WTC11 (cell line): Measurements from ENCODE around the gene LEUTX. TPM values are rescaled to one million over a fixed set of nuclear protein-coding genes. Genes with fewer than 3 reads are reported as not detected.
"Not testable (repeated sequence)": the region's sequence is repeated elsewhere in the genome, so short reads cannot be mapped to it uniquely, and the experiment has no call there.

ENCODE experiments used
- ATAC-seq: fragments of 200-7000 bp; cut with Tn5 transposase; 2 replicates; pipeline ENCODE4 v1.10.0; 2021; ENCODE audit warnings: mild to moderate bottlenecking, moderate library complexity
- CTCF ChIA-PET: fragments of 300-600 bp; sonication (Branson Sonifier 250); formaldehyde crosslinking; loops from one replicate; lab custom pipeline; 2021; ENCODE audit warnings: antibody characterized with exemption; lab: Charles Lee
- POLR2A ChIA-PET: fragments of 350-600 bp; sonication (Branson Sonifier 250); formaldehyde crosslinking; loops from one replicate; lab custom pipeline; 2021; ENCODE audit warnings: antibody characterized with exemption; lab: Charles Lee
- DNase-seq: peaks from one replicate; pipeline ENCODE4 v3.0.0; 2021; ENCODE audit warnings: low spot score
- H3K27ac Mint-ChIP-seq: 2 replicates; pipeline ENCODE4 v1.8.0; 2021; ENCODE audit warnings: mixed read lengths
- H3K27me3 Mint-ChIP-seq: 2 replicates; pipeline ENCODE4 v1.8.0; 2021; ENCODE audit warnings: low read depth, mild to moderate bottlenecking, moderate library complexity, mixed read lengths
- H3K36me3 Mint-ChIP-seq: 2 replicates; pipeline ENCODE4 v1.8.0; 2021; ENCODE audit warnings: mixed read lengths
- H3K4me1 Mint-ChIP-seq: 2 replicates; pipeline ENCODE4 v1.8.0; 2022; ENCODE audit warnings: mixed read lengths
- H3K4me3 Mint-ChIP-seq: 2 replicates; pipeline ENCODE4 v1.8.0; 2021; ENCODE audit warnings: mild to moderate bottlenecking, moderate library complexity, mixed read lengths
- H3K9me3 Mint-ChIP-seq: 2 replicates; pipeline ENCODE4 v1.8.0; 2021; ENCODE audit warnings: mixed read lengths
- ELF4 ChIP-seq: sonication (generic); formaldehyde crosslinking; IDR thresholded peaks from 2 replicates; pipeline ENCODE4 v1.8.1; 2022; ENCODE audit warnings: low read depth, mild to moderate bottlenecking, moderate library complexity, missing genetic modification reagents
- FOXJ3 ChIP-seq: sonication (generic); formaldehyde crosslinking; IDR thresholded peaks from 2 replicates; pipeline ENCODE4 v1.9.0; 2021; ENCODE audit warnings: missing genetic modification reagents, mild to moderate bottlenecking, borderline replicate concordance
- HMGA2 ChIP-seq: fragments of 250-450 bp; sonication (Bioruptor Pico); IDR thresholded peaks from 2 replicates; pipeline ENCODE4 v1.4.0; 2021; ENCODE audit warnings: mild to moderate bottlenecking, moderate library complexity
- JAZF1 ChIP-seq: fragments of 250-450 bp; sonication (Bioruptor Pico); IDR thresholded peaks from 2 replicates; pipeline ENCODE4 v1.9.0; 2021; ENCODE audit warnings: moderate library complexity, mild to moderate bottlenecking, inconsistent platforms
- JUN ChIP-seq: sonication (generic); formaldehyde crosslinking; IDR thresholded peaks from 2 replicates; pipeline ENCODE4 v1.8.0; 2023; ENCODE audit warnings: mild to moderate bottlenecking, missing genetic modification reagents
- NFATC4 ChIP-seq: fragments of 250-450 bp; sonication (Bioruptor Pico); IDR thresholded peaks from 2 replicates; pipeline ENCODE4 v1.9.0; 2021; ENCODE audit warnings: mild to moderate bottlenecking
- PRRX2 ChIP-seq: fragments of 250-450 bp; sonication (Bioruptor Pico); IDR thresholded peaks from 2 replicates; pipeline ENCODE4 v1.8.0; 2021; ENCODE audit warnings: mild to moderate bottlenecking
- RORB ChIP-seq: fragments of 250-450 bp; sonication (Bioruptor Pico); IDR thresholded peaks from 2 replicates; pipeline ENCODE4 v1.9.0; 2021; ENCODE audit warnings: mild to moderate bottlenecking
- ZBTB21 ChIP-seq: sonication (generic); formaldehyde crosslinking; IDR thresholded peaks from 2 replicates; pipeline ENCODE4 v1.8.1; 2023; ENCODE audit warnings: mild to moderate bottlenecking, missing genetic modification reagents, borderline replicate concordance
- ZBTB43 ChIP-seq: sonication (generic); formaldehyde crosslinking; IDR thresholded peaks from 2 replicates; pipeline ENCODE4 v1.8.1; 2023; ENCODE audit warnings: mild to moderate bottlenecking, missing genetic modification reagents
- total RNA-seq: library from RNA; stranded (reverse); gene quantifications from 3 replicates; pipeline ENCODE4 v1.2.3, GENCODE V29; 2021
- TF ChIP-seq, protein P1 (sequence below): fragments of 200-600 bp; IDR thresholded peaks from 2 replicates; pipeline ENCODE4 v1.8.0; 2022; ENCODE audit warnings: antibody characterized with exemption
- TF ChIP-seq, protein P2 (sequence below): sonication (generic); formaldehyde crosslinking; IDR thresholded peaks from 2 replicates; pipeline ENCODE4 v1.8.0; 2022; ENCODE audit warnings: mild to moderate bottlenecking, missing genetic modification reagents

LEUTX gene
- total RNA-seq, 1 experiment from 2014 or later: not detected

DNA sequence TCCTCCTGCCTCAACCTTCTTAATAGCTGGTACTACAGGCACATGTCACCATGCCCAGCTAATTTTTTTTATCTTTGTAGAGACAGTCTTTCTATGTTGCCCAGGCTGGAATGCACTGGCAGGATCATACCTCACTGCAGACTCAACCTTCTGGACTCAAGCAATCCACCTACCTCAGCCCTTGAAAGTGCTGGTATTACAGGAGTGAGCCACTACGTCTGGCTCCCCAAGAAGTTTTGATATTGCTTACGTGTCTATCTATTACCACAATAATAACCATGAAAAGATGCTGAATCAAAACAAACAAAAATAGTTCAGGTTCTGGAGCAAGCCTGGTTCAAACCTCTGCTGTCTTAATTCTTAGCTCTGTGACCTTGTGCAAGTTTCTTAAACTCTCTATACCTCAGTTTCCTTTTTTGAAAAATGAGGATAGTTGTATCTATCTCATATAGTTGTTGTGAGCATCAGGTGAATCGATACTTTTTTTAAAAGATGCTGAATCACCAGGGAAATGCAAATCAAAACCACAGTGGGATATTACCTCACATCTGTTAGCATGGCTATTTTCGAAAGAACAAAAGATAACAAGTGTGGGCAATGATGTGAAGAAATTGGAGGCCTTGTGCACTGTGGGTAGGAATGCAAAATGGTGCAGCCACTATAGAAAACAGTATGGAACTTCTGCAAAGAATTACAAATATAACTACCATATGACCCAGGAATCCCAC lies 19.0 kb upstream of the LEUTX start (continued):
- TF ChIP-seq PRRX2 (CRISPR knock-in tag) (no peak), NFATC4 (CRISPR knock-in tag) (no peak), JUN (CRISPR knock-in tag) (no peak), ZBTB21 (CRISPR knock-in tag) (no peak)

- H3K9me3 Mint-ChIP-seq, H3K36me3 Mint-ChIP-seq, CTCF ChIA-PET, POLR2A ChIA-PET, H3K4me3 Mint-ChIP-seq, ATAC-seq, H3K27ac Mint-ChIP-seq, DNase-seq: not testable (repeated sequence)
- Mint-ChIP-seq H3K4me1 (peaks cover 15% of the 10 kb centered on the region), H3K27me3 (peaks cover 14% of the 10 kb centered on the region)
- TF ChIP-seq HMGA2: peak; percentile 31; the same call in 1 of the 2 replicates
Measured at GRCh38 chr19:39761851-39762250, 16.8 kb upstream of the LEUTX start.

DNA sequence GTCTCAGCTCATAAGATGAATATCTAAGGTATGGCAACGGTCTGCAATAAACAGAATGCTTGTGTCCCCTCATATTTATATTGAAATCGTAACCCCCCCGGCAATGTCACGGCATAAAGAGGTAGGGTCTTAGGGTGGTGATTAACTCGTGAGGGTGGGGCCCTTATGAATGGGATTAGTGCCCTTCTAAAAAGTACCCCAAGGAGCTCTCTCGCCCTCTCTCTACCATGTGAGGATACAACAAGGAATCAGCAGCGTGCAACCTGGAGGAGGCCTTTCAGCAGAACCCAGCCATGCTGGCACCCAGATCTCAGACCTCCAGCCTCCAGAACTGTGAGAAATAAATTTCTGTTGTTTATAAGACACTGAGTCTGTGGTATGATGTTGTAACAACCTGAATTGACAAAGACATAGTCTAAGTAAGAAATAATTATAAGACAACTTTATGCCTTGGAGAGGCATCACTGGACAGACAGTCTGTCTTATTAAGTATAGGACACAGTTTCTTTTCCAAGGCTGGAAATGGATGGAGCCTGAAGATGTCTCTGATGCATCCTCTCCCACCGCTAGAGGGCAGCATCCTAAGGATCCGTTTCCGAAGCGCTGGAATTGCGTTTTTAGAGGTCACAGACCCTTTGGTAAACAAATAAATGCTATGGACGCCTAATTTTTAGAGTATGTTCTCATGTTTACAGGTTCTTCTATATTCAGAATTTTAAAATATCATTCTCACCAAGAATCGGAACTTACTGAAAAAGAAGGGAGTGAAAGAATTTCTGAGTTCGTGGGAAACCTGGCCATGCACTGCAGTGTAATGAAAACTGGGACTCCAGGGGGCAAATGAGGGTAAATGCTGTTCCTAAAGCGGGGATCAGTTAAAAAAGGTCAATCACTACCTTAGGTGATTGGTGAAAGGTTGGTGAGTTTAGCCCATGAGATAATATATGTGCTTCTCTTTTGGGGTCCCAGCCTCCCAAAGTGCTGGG lies 13.3 kb upstream of the LEUTX start:
- Mint-ChIP-seq H3K27me3 (peaks cover 2% of the 10 kb centered on the region; the same call in 1 of the 2 replicates), H3K4me1 (peaks cover 34% of the 10 kb centered on the region), H3K4me3 (no peak overlapping the region), H3K27ac (no peak overlapping the region), H3K9me3 (peaks cover 9% of the 10 kb centered on the region), H3K36me3 (peaks cover 5% of the 10 kb centered on the region; the same call in 1 of the 2 replicates)
- peak; percentile 73 for DNase-seq
- POLR2A ChIA-PET: no interaction called here
- TF ChIP-seq ZBTB43 (CRISPR knock-in tag): no peak
- TF ChIP-seq, protein P1, sequence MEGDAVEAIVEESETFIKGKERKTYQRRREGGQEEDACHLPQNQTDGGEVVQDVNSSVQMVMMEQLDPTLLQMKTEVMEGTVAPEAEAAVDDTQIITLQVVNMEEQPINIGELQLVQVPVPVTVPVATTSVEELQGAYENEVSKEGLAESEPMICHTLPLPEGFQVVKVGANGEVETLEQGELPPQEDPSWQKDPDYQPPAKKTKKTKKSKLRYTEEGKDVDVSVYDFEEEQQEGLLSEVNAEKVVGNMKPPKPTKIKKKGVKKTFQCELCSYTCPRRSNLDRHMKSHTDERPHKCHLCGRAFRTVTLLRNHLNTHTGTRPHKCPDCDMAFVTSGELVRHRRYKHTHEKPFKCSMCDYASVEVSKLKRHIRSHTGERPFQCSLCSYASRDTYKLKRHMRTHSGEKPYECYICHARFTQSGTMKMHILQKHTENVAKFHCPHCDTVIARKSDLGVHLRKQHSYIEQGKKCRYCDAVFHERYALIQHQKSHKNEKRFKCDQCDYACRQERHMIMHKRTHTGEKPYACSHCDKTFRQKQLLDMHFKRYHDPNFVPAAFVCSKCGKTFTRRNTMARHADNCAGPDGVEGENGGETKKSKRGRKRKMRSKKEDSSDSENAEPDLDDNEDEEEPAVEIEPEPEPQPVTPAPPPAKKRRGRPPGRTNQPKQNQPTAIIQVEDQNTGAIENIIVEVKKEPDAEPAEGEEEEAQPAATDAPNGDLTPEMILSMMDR: peak; percentile 83
- ATAC-seq: peak; percentile 38
- CTCF ChIA-PET: interaction anchor here (0.8 to 7.1 kb wide), 10 partner anchors 10 to 452 kb away, joined by 3 to 43 read pairs (median 6); partner anchors contain the start of gene FBL

- no peak overlapping the region for H3K27ac Mint-ChIP-seq
- peaks cover 9% of the 10 kb centered on the region for H3K9me3 Mint-ChIP-seq
- no peak overlapping the region for H3K4me3 Mint-ChIP-seq
- POLR2A ChIA-PET: no interaction called here
- DNase-seq: no peak
- peaks cover 3% of the 10 kb centered on the region; the same call in 1 of the 2 replicates for H3K27me3 Mint-ChIP-seq
- CTCF ChIA-PET: interaction anchor here (1.2 to 7.1 kb wide), 8 partner anchors 18 to 397 kb away, joined by 3 to 43 read pairs (median 8); partner anchors contain the start of gene FBL
- H3K36me3 Mint-ChIP-seq: peaks cover 5% of the 10 kb centered on the region; the same call in 1 of the 2 replicates
- TF ChIP-seq JAZF1 (CRISPR knock-in tag) (no peak), FOXJ3 (CRISPR knock-in tag) (no peak), ELF4 (CRISPR knock-in tag) (no peak), RORB (CRISPR knock-in tag) (no peak), JUN (CRISPR knock-in tag) (no peak)
- TF ChIP-seq, protein P2, sequence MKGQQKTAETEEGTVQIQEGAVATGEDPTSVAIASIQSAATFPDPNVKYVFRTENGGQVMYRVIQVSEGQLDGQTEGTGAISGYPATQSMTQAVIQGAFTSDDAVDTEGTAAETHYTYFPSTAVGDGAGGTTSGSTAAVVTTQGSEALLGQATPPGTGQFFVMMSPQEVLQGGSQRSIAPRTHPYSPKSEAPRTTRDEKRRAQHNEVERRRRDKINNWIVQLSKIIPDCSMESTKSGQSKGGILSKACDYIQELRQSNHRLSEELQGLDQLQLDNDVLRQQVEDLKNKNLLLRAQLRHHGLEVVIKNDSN: no peak
- TF ChIP-seq, all 79 proteins: peak for 0
- ATAC-seq: no peak
- H3K4me1 Mint-ChIP-seq: peaks cover 34% of the 10 kb centered on the region
Measured at GRCh38 chr19:39768334-39768733, 10.3 kb upstream of the LEUTX start.
